ENCODE measurements around the gene UGT1A1.
A peak's percentile ranks its signal among the peaks of the same experiment; 100 is the strongest.

UGT1A1 gene

DNA sequence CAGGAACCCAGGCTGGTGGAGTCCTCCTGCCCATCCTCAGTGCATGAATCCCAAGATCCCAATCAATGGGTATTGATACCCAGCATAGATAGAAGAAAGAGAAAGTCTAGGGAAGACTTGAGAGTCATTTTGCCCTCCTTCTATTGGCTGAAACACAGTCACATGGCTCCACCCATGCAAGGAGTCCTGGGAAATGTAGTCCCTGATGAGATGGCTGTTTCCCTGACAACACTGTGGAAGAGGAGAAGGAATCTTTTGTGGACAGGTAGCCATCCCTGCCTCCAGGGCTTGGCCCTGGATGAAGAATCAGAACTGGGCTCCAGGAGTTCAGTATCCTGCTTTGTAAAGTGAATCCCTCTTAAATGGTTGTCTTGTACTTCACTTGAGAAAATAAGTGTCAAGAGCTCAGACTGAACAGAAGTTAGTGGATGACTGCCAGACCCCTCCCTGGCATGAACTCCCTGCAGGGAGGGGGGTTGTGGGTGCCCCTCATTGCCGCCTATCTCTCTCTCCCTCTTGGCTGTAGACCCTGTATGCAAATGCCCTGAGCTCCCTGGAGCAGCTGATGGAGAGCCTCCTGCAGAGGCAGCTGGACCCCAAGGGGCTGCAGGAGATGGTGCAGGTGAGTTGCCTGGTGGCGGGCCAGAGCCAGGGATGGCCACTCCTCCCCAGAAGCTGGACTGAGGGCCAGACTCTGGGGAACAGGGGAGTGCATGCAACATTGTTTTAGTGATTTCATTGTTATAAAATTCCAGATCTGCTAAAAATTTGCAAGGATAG, 54.2 kb downstream of the UGT1A1 start:
- intact Hi-C loops (cut with DNase I): no loop called here
- peak in 3 of 10 donors; percentile 8 to 56 (median 28) for DNase-seq

DNA sequence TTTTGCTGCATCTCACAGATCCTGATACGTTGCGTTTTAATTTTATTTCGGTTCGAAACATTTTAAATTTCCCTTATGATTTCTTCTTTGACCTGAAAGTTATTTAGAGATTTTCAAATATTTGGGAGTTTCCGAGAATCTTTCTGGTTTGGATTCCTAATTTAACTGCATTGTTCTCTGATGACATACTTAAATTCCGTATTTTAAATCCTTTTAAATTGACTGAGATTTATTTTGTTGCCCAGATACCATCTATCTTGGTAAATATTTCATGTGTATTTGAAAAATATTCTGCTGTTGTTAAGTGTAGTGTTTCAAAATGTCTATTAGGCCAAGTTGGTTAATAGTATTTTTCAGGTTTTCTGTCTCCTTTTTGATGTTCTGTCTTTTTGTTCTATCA, 55.8 kb downstream of the UGT1A1 start:
- no peak for DNase-seq
- intact Hi-C loops (cut with DNase I): no loop called here

DNA sequence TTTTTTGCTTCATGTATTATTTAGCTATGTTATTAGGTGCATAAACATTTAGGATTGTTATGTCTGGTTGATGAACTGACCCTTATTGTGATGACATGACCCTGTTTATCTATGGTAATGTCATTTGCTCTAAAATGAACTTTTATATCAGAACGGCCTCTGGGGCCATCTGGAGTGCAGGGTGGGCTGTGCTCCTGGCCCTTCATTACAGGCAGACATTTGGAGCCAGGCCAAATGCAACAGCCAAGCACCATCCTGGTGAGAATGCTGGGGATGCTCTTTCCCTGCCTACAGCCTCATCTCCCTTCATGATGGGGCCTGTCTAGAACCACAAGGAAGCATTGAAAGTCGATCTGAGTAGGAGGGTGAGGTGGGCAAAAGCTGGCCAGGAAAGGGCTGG, 56.3 kb downstream of the UGT1A1 start:
- peak in 3 of 10 donors; percentile 2 to 25 (median 2) for DNase-seq
- intact Hi-C loops (cut with DNase I): no loop called here

DNA sequence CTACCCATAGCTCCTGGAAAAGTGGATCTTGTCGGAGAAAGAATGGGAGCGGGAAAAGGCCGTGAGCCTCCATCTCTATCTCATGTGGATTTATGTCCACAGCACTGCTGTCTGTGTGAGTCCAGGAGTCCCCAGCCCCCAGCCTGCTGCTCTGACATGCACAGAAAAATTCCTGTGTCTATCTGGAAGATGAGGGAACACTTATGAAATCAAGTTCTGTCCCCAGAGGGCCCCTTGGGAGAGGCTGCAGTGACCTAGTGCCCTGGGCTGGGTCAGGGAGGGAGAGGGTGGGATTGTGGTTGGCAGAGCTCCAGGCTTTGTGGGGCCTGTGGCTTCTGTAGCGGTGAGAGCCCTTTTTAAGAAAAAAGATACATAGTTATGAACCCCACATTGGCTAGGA, 56.7 kb downstream of the UGT1A1 start:
- intact Hi-C loops (cut with DNase I): no loop called here
- DNase-seq: peak in 2 of 10 donors; percentile 16 to 51

DNA sequence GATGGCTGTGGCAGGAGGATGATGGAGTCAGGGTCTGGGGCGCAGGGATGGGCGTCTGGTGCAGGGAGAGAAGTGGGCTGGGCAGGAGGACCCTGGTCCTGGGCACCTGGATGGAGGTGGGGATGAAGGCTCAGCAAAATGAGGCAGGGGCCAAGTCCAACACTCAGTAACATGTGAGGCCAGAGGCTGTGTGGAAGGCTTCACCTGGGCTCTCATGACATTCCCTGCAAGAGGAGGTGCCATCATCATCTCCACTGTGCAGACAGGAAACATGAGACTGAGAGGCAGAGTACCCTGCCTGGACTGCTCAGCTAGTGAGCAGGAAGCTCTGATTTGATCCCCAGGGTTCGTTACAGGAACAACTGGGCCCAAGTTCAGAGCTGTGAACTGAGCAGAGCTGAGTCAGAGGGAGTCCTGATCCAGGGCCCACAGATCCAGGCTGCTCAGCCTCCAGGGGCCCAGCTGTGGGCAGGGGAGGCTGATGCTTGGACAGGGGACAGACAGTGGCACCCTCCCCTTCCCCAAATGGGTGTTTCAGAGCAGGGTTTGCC, 57.4 kb downstream of the UGT1A1 start:
- intact Hi-C loops (cut with DNase I): no loop called here
- DNase-seq: peak in 1 of 10 donors; percentile 72

DNA sequence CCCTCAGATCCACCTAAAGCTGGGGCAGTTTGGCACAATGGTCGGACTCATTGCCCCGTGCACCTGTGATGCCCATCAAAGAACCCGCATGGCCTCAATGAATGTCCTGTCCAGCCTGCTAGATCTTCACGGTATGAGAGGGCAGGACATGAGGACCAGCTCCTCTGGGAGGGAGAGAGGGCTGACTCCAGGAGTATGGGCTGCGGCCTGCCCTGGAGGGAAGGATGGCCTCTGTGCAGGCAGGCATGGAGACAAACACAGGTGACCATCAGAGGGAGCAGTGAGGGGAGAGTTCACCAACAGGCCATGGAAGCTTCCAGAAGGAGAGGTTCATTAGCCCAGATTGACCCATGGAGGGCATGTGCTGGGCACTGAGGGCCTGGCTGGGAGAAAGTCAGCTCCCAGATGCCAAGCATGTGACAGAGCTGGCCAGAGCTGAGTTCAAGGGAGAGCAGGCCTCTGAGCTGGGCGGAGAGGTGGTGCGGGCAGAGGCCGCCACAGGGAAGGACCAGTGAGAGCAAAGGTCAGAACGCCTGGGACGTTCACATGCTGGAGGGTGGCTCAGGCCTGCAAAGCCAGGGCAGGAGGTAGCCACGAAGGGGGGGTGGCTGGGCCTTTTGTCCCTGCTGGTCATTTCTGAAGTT, 58.0 kb downstream of the UGT1A1 start:
- intact Hi-C loops (cut with DNase I): no loop called here
- DNase-seq: peak in 2 of 10 donors; percentile 11 to 80

DNA sequence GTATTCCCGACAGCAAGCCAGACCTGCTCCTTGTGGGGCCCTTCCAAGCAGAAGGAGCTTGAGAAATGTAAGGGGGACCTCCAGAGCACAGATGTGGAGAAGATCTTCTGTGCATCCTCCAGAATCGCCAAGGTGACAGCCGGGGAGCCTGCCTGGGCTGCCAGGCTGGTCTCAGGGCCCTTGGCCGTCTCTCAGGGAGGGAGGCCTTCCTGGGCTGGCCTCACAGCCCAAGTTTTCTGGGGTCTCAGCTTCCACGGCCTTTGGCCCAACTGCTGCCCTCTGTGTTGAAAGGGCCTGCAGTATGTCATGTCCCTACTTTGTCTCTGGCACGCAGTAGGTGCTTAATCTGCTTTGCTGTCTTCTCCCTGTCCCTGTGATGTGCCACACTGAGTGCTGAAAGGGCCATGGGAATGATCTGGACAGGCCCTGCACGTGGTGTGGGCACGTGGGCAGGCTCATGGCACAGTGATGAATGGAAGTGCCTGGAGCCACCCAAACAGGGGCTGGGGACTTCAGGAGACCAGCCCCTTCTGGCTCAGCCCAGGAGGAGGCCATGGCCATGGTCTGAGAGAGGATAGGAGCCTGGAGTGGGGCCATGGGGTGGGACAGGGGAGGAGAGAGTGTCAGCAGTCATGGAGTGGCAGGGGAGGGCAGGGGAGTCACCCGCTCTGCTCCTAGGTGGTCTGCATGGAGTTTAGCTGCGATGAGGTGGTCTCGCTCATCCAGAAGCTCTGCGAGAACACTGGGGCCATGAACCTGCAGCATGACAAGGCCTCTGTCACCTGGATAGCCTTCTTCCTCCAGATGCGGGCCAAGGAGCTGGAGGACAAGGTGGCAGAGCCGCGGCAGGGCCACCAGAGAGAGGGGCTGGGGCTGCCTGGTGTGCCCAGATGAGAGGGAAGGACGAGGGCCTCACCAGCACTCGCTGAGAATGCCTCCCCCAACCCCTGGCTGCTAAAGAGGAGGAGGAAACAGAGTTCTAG, 58.9 kb downstream of the UGT1A1 start:
- intact Hi-C loops (cut with DNase I): no loop called here
- peak in 2 of 10 donors; percentile 1 to 31 for DNase-seq

DNA sequence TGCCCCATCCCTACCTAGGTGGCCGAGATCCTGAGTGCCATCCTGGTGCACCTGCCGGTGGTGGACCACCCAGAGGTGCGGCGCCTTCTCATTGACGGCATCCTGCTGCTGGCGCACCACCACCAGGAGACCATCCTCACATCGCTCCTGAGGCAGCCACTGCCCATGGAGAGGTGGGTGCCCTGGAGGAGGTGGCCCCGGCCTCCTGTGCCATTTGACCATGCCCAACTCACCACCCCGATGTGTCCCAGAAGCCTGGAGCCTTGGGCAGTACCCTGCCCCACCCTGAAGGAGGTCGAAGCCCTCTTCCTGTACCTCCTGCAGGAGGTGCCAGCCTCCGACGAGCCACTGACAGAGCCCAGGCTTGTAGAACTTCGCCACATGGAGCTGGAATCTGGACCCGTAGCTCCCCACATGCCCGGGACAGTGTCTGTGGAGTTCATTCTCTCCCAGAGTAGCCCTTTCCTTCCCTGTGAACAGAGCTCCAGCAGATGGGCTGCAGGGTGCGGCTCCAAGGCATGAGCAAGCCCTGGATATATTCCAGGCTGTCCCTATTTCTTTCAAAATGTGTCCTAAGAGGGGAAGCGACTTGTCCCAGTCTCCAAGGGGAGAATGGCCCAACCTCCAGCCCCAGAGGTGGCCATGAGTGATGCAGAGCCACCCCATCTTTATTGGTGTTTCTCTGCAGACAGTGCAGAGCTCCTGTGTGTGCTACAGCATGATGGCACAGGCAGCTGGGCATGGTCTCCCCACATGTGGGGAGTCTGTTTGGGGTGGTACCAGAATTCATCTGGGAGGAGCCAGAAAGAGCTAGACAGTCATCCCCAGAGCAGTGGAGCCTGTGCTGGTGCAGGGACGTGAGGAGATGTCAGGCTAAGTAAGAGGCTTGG, 60.1 kb downstream of the UGT1A1 start:
- intact Hi-C loops (cut with DNase I): no loop called here
- DNase-seq: peak in 2 of 10 donors; percentile 7 to 78

DNA sequence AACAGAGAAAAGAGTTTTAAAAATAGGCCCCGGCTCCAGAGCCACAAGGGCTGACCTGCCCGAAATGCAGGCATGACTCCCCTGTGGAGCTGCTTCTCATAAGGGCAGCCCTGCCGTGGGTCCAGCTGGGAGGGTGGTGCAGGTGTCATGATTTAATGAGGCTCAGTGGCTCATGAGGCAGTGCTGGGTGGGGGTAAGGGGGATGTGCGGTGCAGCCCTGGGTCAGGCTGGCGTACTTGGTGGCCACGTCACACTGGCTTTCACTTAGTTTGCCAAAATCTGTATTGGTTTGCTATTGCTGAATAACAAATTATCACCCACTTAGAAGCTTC, 60.7 kb downstream of the UGT1A1 start:
- peak in 1 of 10 donors; percentile 57 for DNase-seq
- intact Hi-C loops (cut with DNase I): no loop called here

DNA sequence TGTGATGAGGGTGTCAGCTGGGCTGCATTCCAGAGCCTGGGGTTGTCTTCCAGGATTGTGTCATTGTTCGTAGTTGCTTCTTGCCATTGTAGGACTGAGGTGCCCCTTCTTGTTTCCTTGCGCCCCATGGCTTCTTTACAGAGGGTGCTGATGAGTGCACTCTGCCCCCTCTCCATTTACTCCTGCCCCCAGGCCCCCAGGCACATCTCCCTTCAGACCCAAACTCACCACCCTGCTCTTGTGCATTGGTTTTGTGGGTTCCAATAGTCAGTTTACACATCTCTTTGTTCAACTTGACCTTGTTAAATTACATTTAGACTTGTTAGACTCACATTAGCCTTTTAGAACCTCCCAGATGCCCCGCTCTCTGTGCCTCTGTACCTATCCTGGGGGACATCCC, 61.1 kb downstream of the UGT1A1 start:
- intact Hi-C loops (cut with DNase I): no loop called here
- peak in 1 of 10 donors; percentile 22 for DNase-seq

DNA sequence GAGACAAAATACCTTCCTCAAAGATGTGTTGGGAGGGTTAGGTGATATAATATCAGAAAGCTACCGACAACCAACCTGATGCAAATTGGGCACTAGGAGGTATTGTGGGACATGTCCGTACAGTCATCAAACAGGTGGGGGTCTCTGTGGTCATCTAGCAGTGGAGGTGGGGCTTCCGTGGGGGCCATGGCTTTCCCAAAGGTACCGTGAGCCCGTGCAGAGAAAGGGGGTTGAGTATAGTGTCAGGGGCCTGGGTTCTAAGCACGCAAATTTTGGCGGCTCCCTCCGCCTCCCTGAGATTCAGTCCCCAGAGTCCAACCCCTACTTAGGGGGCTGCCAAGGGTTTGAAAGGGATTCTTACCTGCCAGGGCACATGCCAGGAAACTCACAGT, 61.6 kb downstream of the UGT1A1 start:
- intact Hi-C loops (cut with DNase I): no loop called here
- DNase-seq: peak in 2 of 10 donors; percentile 5 to 49

DNA sequence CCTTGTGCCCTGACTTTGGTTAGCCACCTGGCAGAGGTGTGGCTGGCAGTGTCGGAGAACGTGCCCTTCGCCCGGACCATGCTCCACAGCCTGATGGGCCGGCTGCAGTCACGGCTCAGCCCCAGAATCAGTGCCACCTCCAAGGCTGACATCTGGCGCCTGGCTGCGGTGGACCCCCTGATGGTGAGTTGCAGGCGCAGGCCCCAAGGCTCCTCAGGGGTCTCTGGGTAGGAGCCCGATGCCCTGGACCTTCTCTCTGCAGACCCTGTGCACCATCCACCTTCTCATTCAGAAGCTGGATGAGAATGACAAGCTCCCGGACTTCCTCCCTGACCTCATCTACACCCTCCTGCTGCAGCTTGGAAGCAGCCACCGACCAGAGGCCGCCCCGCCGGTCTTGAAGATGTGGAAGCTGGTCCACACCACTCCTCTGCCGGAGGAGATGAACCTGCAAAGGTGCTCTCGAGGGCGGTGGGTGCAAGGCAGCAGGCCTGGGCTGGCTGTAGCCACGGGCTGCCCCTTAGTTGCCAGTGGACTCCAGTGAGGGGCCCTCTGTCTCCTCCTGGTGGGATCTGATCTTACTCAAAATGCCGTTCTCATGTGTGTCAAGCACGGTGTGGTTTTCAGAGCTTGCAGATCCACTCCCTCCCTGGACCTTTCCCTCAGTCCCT, 62.2 kb downstream of the UGT1A1 start:
- intact Hi-C loops (cut with DNase I): no loop called here
- peak in 3 of 10 donors; percentile 4 to 81 (median 8) for DNase-seq

Data from posterior cingulate gyrus (tissue), 11 donors.